ENCODE results near the gene ANO6.

DNA sequence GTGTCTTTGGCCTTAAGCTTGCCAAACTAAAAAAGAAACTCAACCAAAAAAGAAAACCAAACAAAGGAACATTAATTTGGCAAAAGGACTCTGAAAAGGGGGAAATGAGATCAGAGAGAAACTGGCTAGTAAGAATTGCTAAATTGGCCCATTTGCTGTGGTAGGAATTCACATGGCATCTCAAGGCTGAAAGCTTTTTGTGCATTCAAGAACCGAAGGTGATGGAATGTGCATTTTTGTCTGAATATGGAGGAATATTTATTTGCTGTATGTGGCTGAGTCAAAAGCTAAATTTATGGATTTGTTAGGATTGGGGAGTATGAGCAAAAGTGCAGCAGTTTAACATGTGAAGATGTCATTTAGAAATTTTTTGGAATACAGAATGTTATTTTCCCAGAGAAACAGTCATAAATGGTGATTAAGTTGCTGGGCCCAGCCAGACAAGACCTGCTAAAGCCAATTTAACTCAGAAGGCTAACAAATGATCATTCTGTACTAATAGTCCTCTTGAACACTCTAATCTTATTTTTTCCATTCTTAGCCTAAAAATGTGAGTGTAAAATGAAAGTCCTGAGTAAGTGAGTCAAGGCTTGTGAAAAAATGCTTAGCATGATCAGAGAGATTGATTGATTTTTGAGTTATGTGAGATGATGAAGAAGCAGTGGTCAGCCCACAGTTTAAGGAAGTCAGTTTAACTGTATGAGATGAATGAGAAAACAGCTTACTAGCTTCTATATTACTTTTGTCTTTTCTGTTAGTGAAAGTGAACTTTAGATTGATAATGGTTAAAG, 94.1 kb downstream of the ANO6 start:
- TF ChIP-seq, protein P1, sequence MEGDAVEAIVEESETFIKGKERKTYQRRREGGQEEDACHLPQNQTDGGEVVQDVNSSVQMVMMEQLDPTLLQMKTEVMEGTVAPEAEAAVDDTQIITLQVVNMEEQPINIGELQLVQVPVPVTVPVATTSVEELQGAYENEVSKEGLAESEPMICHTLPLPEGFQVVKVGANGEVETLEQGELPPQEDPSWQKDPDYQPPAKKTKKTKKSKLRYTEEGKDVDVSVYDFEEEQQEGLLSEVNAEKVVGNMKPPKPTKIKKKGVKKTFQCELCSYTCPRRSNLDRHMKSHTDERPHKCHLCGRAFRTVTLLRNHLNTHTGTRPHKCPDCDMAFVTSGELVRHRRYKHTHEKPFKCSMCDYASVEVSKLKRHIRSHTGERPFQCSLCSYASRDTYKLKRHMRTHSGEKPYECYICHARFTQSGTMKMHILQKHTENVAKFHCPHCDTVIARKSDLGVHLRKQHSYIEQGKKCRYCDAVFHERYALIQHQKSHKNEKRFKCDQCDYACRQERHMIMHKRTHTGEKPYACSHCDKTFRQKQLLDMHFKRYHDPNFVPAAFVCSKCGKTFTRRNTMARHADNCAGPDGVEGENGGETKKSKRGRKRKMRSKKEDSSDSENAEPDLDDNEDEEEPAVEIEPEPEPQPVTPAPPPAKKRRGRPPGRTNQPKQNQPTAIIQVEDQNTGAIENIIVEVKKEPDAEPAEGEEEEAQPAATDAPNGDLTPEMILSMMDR (IDR thresholded peaks at IDR 0.05) = peak in 2 of 4 experiments; percentile 28 to 44
- peak; percentile 19 for TF ChIP-seq POLR2AphosphoS5 (IDR thresholded peaks at IDR 0.05)
